ENCODE results near the gene SLC11A2.

GRCh38 chr12:51020448-51021182 is 5.6 kb downstream of the SLC11A2 start:
- TF ChIP-seq CTCF (conservative IDR thresholded peaks at IDR 0.05; ENCODE audit: low read depth, low read length) (no peak), EZH2 (IDR thresholded peaks at IDR 0.05; ENCODE audit: borderline replicate concordance, low read depth, low read length, poor library complexity, severe bottlenecking) (no peak)
